ENCODE results near the gene ZNF778. TPM values are rescaled to one million over a fixed set of nuclear protein-coding genes. Genes with fewer than 3 reads are reported as not detected.

Gene ZNF778
- total and polyA plus RNA-seq, 2 of the 8 experiments (the other 6 are each of a cell fraction or from before 2014, with no cell fraction given) = 9.5 to 21.9 TPM

GRCh38 chr16:89242795-89243200 lies 25.3 kb downstream of the ZNF778 start:
- Histone ChIP-seq H2BK120ac (replicated peaks; ENCODE audit: low read depth, low read length) (no peak overlapping the region), H2BK5ac (ENCODE audit: low read depth, low read length) (no peak overlapping the region), H3K18ac (ENCODE audit: extremely low read depth, low read length) (no peak overlapping the region), H4K5ac (ENCODE audit: insufficient read length, low read depth, low read length) (no peak overlapping the region), H2BK15ac (ENCODE audit: low read length) (no peak overlapping the region), H2BK20ac (ENCODE audit: low read length) (no peak overlapping the region), H3K36me3 (ENCODE audit: control insufficient read depth in 2 of 4, insufficient read depth in 4 of 4, low read length in 3 of 4) (no peaks in the 10 kb centered on the region), H4K20me1 (replicated peaks in 1 of 2; ENCODE audit: control insufficient read depth in 1 of 2, insufficient read depth in 2 of 2, low read length in 2 of 2) (peaks cover 0 to 5% of the 10 kb centered on the region in 2 experiments), H3K27ac (ENCODE audit: low read depth, low read length) (no peak overlapping the region), H3K14ac (ENCODE audit: insufficient read length) (no peak overlapping the region), H3K9ac (replicated peaks in 1 of 4; ENCODE audit: extremely low read depth in 1 of 4, low read depth in 3 of 4, low read length in 3 of 4) (no peak overlapping the region), H3K4me2 (ENCODE audit: insufficient read depth in 1 of 2, low read depth in 2 of 2, low read length in 2 of 2) (no peak overlapping the region), H3K79me1 (ENCODE audit: low read depth, low read length) (no peaks in the 10 kb centered on the region), H3K79me2 (ENCODE audit: control insufficient read depth in 1 of 2, insufficient read depth in 2 of 2, low read length in 2 of 2) (no peaks in the 10 kb centered on the region), H3K27me3 (replicated peaks in 1 of 4; ENCODE audit: control insufficient read depth in 3 of 4, extremely low read depth in 1 of 4, insufficient read depth in 3 of 4, low read length in 3 of 4) (0 out of 7 replicates have a peak, but pooled peaks cover 0 to 2% (median under 1%) of the 10 kb centered on the region in 4 experiments), H3K9me3 (ENCODE audit: insufficient read depth in 2 of 2, low read depth in 1 of 2, low read length in 1 of 2) (peaks cover 4 to 5% of the 10 kb centered on the region in 2 experiments; a peak in 2 of 4 replicates), H2BK12ac (ENCODE audit: low read depth, low read length) (no peak overlapping the region), H3K23me2 (ENCODE audit: low read depth, low read length) (peaks cover 8% of the 10 kb centered on the region), H2AK5ac (ENCODE audit: low read depth, low read length) (no peak overlapping the region), H3K23ac (ENCODE audit: insufficient read length) (no peak overlapping the region), H3K56ac (replicated peaks; ENCODE audit: insufficient read length, low read depth, low read length) (no peak overlapping the region), H3K4ac (replicated peaks; ENCODE audit: insufficient read length, low read depth, low read length) (no peak overlapping the region), H3K4me3 (ENCODE audit: extremely low read depth in 1 of 4, insufficient read depth in 2 of 4, low read depth in 3 of 4, low read length in 4 of 4) (no peak overlapping the region), H2AFZ (ENCODE audit: low read length) (no peak overlapping the region), H4K8ac (ENCODE audit: extremely low read depth, insufficient read depth, low read length) (no peak overlapping the region), H4K91ac (replicated peaks; ENCODE audit: insufficient read length, low read length) (no peak overlapping the region), H3K4me1 (replicated peaks in 1 of 4; ENCODE audit: control insufficient read depth in 3 of 4, insufficient read depth in 4 of 4, low read length in 3 of 4) (peaks cover 0 to 9% (median 0%) of the 10 kb centered on the region in 4 experiments; a peak in 2 of 7 replicates)
- no peak for FAIRE-seq
- ChIA-PET POLR2A (ENCODE audit: partially characterized antibody) (no interaction called here), CTCF (ENCODE audit: partially characterized antibody) (interaction anchor here (0.6 to 1.5 kb wide), 2 partner anchors 11 to 368 kb away, joined by 4 to 5 read pairs; no protein-coding TSS in a partner anchor)
- WGBS, 2 experiments (ENCODE audit: extremely low coverage in 1 of 2, insufficient coverage in 1 of 2, insufficient read length in 1 of 2, insufficient replicate concordance in 2 of 2, low coverage in 1 of 2, low lambda C conversion rate in 2 of 2, missing lambda C conversion rate in 1 of 2) = 68% methylated on average over 12 of the region's 12 CpGs; no CpG with 5 or more reads in 1 of the 2 experiments
- no peak for DNase-seq (ENCODE audit: low read depth in 1 of 2, low spot score in 2 of 2)
- TF ChIP-seq NANOG (IDR thresholded peaks at IDR 0.05; ENCODE audit: insufficient read depth, low read depth, low read length, poor library complexity, severe bottlenecking) = no peak
- TF ChIP-seq SIX5 (IDR thresholded peaks at IDR 0.05; ENCODE audit: low read depth, low read length) = no peak
- no peak for TF ChIP-seq ATF2 (IDR thresholded peaks at IDR 0.05; ENCODE audit: low read length)
- TF ChIP-seq E2F6 (IDR thresholded peaks at IDR 0.05) = no peak
- no peak for TF ChIP-seq HDAC6 (IDR thresholded peaks at IDR 0.05; ENCODE audit: low read depth, low read length)
- TF ChIP-seq RNF2 (IDR thresholded peaks at IDR 0.05; ENCODE audit: borderline replicate concordance, low read depth, low read length, missing control alignments, poor library complexity, severe bottlenecking) = no peak
- no peak for TF ChIP-seq CTCF (IDR thresholded peaks at IDR 0.05; ENCODE audit: control extremely low read depth in 1 of 3, insufficient read depth in 1 of 3, low read depth in 1 of 3, low read length in 3 of 3)
- no peak for TF ChIP-seq CBX8 (IDR thresholded peaks at IDR 0.05; ENCODE audit: borderline replicate concordance, low read depth, low read length)
